Gastroesophageal sphincter (tissue), 4 donors: ENCODE results near the gene OTX2. TPM values are rescaled to one million over a fixed set of nuclear protein-coding genes. Genes with fewer than 3 reads are reported as not detected.

ENCODE experiments used
- ATAC-seq: fragments of 150-250 bp; one replicate; pipeline ENCODE4 v1.9.1; 2016; ENCODE audit warnings: mild to moderate bottlenecking, moderate library complexity
- H3K27ac ChIP-seq, 4 donors: fragments of 200-600 bp; sonication (generic) in 3 of 4; 1 replicate in 3 of 4; 2 replicates in 1 of 4; pipeline ENCODE4 v1.5.1; 2016 to 2019
- H3K27me3 ChIP-seq: fragments of 200-600 bp; sonication (generic); one replicate; pipeline ENCODE4 v1.5.1; 2019
- H3K36me3 ChIP-seq, 2 donors: fragments of 200-600 bp; sonication (generic); one replicate each; pipeline ENCODE4 v1.5.1; 2019; ENCODE audit warnings: control low read depth in 1 of 2
- H3K4me1 ChIP-seq, 3 donors: fragments of 200-600 bp; sonication (generic); 1 replicate in 2 of 3; 2 replicates in 1 of 3; pipeline ENCODE4 v1.5.1; 2016 to 2019; ENCODE audit warnings: control low read depth in 2 of 3
- H3K4me3 ChIP-seq, 2 donors: fragments of 200-600 bp; sonication (generic); one replicate each; pipeline ENCODE4 v1.5.1; 2019; ENCODE audit warnings: mild to moderate bottlenecking in 1 of 2, moderate library complexity in 1 of 2
- H3K9me3 ChIP-seq, 3 donors: fragments of 200-600 bp; sonication (generic); one replicate each; pipeline ENCODE4 v1.5.1; 2017 to 2019; ENCODE audit warnings: control low read depth in 2 of 3
- EP300 ChIP-seq: sonication (generic); formaldehyde crosslinking; IDR thresholded peaks from one replicate; pipeline ENCODE4 v1.6.1; 2017; ENCODE audit warnings: antibody characterized with exemption, mild to moderate bottlenecking
- POLR2A ChIP-seq, 2 donors: fragments of 450-650 bp; IDR thresholded peaks; one replicate each; pipeline ENCODE4 v1.6.1; 2017; ENCODE audit warnings: antibody characterized with exemption in 2 of 2, mild to moderate bottlenecking in 2 of 2, moderate library complexity in 1 of 2
- POLR2AphosphoS5 ChIP-seq: sonication (generic); formaldehyde crosslinking; IDR thresholded peaks from one replicate; pipeline ENCODE4 v1.6.1; 2017; ENCODE audit warnings: antibody characterized with exemption
- WGBS, 2 donors: methylation state at CpG; one replicate each; pipeline ENCODE4 v1.1.5; 2018; ENCODE audit warnings: low coverage in 1 of 2; 5-methylcytosine and 5-hydroxymethylcytosine counted together
- total RNA-seq, 4 donors: library from RNA; depleted of rRNA; stranded (reverse); fragments of >200 nt; gene quantifications; one replicate each; pipeline ENCODE4 v1.1.0, GENCODE V29; 2016
- TF ChIP-seq, protein P1 (sequence below), 4 experiments: fragments of 200-600 bp in 2 of 4; fragments of 450-650 bp in 2 of 4; sonication (generic) in 1 of 4; IDR thresholded peaks; one replicate each; pipeline ENCODE4 v1.5.1; 2017 to 2019; ENCODE audit warnings: antibody characterized with exemption in 4 of 4, mild to moderate bottlenecking in 2 of 4, moderate library complexity in 2 of 4

Gene OTX2
- total RNA-seq, 4 donors from 2014 or later: not detected

DNA sequence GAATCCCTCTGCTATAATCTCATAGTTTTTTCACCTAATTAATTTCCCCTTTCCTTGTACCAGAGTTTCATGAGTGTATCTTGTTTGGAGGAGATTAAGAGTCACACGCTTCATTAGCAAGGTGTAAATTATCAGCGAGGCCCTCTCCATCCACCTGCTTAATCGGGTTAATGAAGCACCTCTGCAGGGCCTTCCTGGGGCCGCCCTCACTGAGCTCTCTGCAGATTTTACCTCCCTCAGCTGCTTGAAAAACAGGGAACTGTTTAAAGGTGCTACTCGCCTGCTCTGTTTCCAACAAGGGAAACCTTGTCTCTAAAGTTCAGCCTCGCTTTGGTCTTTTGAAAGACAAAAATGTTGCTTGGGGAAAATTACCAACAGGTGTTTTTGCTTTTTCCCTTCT lies 35.8 kb downstream of the OTX2 start:
- no peak for ATAC-seq
- WGBS, 2 donors: 46 to 54% methylated on average over 2 to 6 of the region's 6 CpGs
- Histone ChIP-seq H3K4me1 (no peaks in the 10 kb centered on the region), H3K27ac (no peak overlapping the region), H3K4me3 (no peak overlapping the region), H3K27me3 (peaks cover 10% of the 10 kb centered on the region), H3K36me3 (no peaks in the 10 kb centered on the region), H3K9me3 (no peaks in the 10 kb centered on the region)
- no peak for TF ChIP-seq POLR2A (IDR thresholded peaks at IDR 0.05)
- no peak for TF ChIP-seq EP300
- TF ChIP-seq POLR2AphosphoS5: no peak
- TF ChIP-seq, protein P1, sequence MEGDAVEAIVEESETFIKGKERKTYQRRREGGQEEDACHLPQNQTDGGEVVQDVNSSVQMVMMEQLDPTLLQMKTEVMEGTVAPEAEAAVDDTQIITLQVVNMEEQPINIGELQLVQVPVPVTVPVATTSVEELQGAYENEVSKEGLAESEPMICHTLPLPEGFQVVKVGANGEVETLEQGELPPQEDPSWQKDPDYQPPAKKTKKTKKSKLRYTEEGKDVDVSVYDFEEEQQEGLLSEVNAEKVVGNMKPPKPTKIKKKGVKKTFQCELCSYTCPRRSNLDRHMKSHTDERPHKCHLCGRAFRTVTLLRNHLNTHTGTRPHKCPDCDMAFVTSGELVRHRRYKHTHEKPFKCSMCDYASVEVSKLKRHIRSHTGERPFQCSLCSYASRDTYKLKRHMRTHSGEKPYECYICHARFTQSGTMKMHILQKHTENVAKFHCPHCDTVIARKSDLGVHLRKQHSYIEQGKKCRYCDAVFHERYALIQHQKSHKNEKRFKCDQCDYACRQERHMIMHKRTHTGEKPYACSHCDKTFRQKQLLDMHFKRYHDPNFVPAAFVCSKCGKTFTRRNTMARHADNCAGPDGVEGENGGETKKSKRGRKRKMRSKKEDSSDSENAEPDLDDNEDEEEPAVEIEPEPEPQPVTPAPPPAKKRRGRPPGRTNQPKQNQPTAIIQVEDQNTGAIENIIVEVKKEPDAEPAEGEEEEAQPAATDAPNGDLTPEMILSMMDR (IDR thresholded peaks at IDR 0.05): no peak

DNA sequence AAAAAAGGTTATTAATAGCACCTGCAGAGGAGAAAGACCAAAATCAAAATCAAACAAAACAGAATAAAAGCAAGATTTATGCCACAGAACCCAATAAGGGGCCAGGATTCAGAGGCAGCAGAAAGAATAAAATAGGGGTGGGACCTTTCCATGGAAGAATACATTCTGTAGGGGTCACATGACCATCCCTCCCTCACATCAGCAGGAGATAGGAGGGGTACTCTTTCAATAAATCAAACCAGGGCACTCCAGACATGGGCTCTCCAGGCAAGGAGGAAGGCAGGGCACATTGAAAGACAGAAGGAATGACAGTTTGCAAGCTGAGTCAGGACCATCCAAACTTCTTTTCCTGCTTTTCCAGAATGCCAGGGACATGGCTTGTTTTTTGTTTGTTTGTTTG lies 39.8 kb downstream of the OTX2 start:
- Histone ChIP-seq H3K4me3 (no peak overlapping the region), H3K27ac (no peak overlapping the region), H3K9me3 (no peaks in the 10 kb centered on the region), H3K27me3 (peaks cover 4% of the 10 kb centered on the region), H3K36me3 (no peaks in the 10 kb centered on the region), H3K4me1 (no peaks in the 10 kb centered on the region)
- ATAC-seq: no peak
- no peak for TF ChIP-seq POLR2AphosphoS5
- TF ChIP-seq EP300: no peak
- no peak for TF ChIP-seq POLR2A (IDR thresholded peaks at IDR 0.05)
- TF ChIP-seq, protein P1 (IDR thresholded peaks at IDR 0.05): no peak

DNA sequence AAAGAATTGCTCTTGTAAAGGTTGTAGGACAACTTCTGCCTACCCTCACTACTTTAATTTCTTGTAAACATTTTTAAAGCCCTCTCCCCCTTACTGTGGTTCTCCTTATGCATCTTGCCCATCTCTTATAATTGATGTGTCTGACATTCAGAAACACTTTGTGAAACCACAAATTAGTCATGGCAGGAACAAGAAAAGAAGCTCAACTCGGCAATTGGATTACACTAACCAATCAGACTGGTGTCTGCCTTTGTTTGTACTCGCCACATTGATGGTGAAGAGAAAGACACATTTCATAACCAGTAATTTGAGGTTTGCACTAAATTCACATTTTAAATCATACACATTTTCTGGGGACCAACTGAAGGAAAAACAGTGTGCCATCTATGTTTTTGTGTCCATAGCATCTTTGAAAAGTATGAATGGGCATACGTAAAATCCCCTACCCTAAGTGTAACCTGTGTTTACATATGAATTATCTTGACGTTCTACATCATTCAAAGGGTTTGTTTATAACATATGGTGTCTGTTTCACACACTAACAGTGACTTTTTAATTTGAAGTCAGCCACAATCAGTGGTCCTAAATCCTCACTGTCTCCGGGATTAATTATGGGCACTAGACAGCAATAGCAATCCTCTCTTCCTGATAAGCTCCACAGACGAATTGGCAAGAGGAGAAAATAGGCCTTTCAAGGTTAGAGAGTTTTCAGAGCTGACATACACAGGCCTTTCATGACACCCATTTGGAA lies 49.9 kb downstream of the OTX2 start:
- no peak for ATAC-seq
- 21 to 25% methylated on average over 5 to 6 of the region's 6 CpGs for WGBS, 2 donors
- Histone ChIP-seq H3K9me3 (no peaks in the 10 kb centered on the region), H3K4me3 (no peak overlapping the region), H3K36me3 (no peaks in the 10 kb centered on the region), H3K27me3 (peaks cover 9% of the 10 kb centered on the region), H3K4me1 (no peaks in the 10 kb centered on the region), H3K27ac (no peak overlapping the region)
- TF ChIP-seq, protein P1 (IDR thresholded peaks at IDR 0.05): no peak

DNA sequence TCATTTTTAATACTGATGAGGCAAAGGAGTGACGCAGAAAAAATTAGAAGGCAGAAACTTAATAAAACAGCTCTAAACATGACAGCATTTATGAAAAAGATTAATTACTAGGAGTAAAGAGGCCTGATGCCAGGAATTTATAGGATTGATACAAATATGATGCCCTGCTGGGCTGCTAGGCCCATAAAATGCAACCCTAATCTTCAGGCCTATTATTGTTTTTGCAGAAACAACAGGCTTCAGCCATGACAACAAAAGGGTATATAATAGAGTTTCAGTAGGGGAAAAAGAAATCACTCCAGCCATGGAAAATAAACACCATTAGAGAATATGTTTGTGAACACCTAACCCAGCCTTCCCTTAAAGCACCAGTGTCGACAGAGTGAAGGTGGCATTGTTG lies 50.6 kb downstream of the OTX2 start:
- TF ChIP-seq POLR2AphosphoS5: no peak
- no peak for TF ChIP-seq EP300
- no peak for TF ChIP-seq POLR2A (IDR thresholded peaks at IDR 0.05)
- TF ChIP-seq, protein P1 (IDR thresholded peaks at IDR 0.05): no peak
- ATAC-seq: no peak
- Histone ChIP-seq H3K9me3 (no peaks in the 10 kb centered on the region), H3K27me3 (peaks cover 4% of the 10 kb centered on the region), H3K4me3 (no peak overlapping the region), H3K27ac (no peak overlapping the region), H3K4me1 (no peaks in the 10 kb centered on the region), H3K36me3 (no peaks in the 10 kb centered on the region)
- 60 to 74% methylated on average over 2 of the region's 2 CpGs for WGBS, 2 donors

DNA sequence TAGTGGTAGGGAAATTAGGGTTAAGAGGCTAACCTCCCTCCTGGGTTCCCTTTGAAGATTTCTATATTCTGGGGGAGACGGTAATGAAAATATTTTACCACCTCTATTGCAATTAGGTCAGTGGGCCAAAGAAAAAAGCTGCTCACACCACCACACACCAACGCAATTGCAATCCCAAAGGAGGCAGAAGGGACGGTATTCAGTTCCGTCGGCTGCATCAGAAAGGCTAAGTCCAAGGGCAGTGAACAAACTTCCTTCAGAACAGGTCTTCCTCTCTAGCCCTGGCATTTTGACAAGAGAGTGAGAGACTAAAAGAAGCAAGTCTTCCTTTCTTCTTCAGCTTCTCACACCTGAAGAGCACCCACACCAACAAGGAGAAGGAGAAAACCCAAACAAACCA lies 51.2 kb downstream of the OTX2 start:
- TF ChIP-seq POLR2AphosphoS5: no peak
- TF ChIP-seq EP300: no peak
- TF ChIP-seq POLR2A (IDR thresholded peaks at IDR 0.05): no peak
- TF ChIP-seq, protein P1 (IDR thresholded peaks at IDR 0.05): no peak
- H3K27me3 ChIP-seq: peaks cover 4% of the 10 kb centered on the region
- H3K9me3 ChIP-seq: no peaks in the 10 kb centered on the region
- no peak overlapping the region for H3K4me3 ChIP-seq
- 80 to 100% methylated on average over 1 to 5 of the region's 5 CpGs for WGBS, 2 donors
- H3K27ac ChIP-seq: no peak overlapping the region
- no peaks in the 10 kb centered on the region for H3K36me3 ChIP-seq
- no peak for ATAC-seq
- H3K4me1 ChIP-seq: no peaks in the 10 kb centered on the region
